SK-N-SH (cell line): ENCODE data around the gene ZFAND2A.

Experiments
- CTCF ChIP-seq: fragments of 200-600 bp; sonication (generic); IDR thresholded peaks from 2 replicates; pipeline ENCODE4 v1.6.1; 2017; ENCODE audit warnings: antibody characterized with exemption, mild to moderate bottlenecking, moderate library complexity
- EP300 ChIP-seq, 2 experiments: IDR thresholded peaks; 2 replicates each; pipeline versions ENCODE4 v1.4.0 to v1.6.1; 2012; ENCODE audit warnings: borderline replicate concordance in 1 of 2, low read depth in 1 of 2, low read length in 1 of 2

GRCh38 chr7:1151653-1152425 is 8.2 kb downstream of the ZFAND2A start:
- TF ChIP-seq EP300 (IDR thresholded peaks at IDR 0.05; ENCODE audit: borderline replicate concordance in 1 of 2, low read depth in 1 of 2, low read length in 1 of 2) (no peak), CTCF (no peak)
